ENCODE data around the gene ABCD4.

Gene ABCD4

DNA sequence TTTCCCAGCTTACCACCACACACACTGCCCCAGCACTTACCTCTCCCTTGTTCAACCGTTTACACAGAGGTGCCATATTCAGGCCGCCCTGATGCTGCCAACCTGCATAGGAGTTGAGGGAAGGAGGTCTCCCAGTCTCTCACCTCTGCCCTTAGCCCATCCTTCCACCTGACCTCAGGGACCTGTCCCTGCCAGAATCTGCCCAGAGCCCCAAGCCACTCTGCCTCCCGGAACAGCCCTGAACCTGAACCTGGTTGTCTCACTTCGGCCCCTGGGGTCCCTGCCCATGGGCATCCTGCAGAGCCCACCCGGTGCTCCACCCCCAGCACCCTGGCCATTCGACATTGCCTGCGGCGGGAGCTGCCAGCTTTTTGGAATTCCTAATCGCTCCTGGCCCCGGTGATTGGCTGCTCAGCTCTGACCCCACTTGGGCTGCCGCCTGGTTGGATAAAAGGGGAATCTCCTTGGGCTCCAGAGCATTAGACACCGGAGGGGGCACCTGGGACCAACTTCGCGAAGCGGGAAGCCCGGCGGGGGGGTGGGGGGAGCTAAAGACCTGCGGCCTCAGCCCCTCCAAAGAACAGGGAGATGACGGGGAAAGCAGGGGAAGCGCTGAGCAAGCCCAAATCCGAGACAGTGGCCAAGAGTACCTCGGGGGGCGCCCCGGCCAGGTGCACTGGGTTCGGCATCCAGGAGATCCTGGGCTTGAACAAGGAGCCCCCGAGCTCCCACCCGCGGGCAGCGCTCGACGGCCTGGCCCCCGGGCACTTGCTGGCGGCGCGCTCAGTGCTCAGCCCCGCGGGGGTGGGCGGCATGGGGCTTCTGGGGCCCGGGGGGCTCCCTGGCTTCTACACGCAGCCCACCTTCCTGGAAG is 63.5 kb downstream of the ABCD4 start, which contains the start of gene VSX2:
Gene VSX2 (plus strand): TSS at position 476 of the 874 bp plus-strand sequence. CDS start 113 bp downstream, at position 589.
- DNase-seq (ENCODE audit: low read depth in 2 of 3, low spot score in 2 of 3) = no peak

DNA sequence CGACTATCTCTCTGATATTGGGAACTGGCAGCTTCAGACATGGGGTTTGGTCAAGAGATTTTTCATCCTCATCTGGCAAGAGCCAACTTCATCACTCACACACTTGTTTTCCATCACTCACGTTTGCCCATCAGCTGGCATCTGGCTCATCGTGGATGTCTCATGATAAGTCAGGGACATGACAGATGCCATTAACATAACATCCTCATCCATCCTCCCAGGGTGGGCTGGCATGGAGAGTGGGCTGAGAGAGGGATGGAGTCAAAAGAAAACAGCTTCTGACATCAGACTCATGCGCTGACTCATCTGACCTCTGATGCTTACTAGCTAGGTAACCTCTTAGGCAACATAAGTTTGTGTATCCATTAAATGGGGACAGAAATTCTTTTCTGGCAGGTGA is 65.3 kb downstream of the ABCD4 start:
- no peak for DNase-seq (ENCODE audit: low read depth in 2 of 3, low spot score in 2 of 3)

Measured in activated CD8-positive, alpha-beta memory T cell treated with anti-CD3 and anti-CD28 coated beads for 48 hours (primary cell).